GM18520 (cell line): ENCODE results near the gene SKI.
"Not testable (repeated sequence)": the region's sequence is repeated elsewhere in the genome, so short reads cannot be mapped to it uniquely, and the experiment has no call there.

ENCODE experiments used
- ATAC-seq: cut with Tn5 transposase; IDR thresholded peaks from one replicate; pipeline ENCODE4 v1.9.1; 2021; ENCODE audit not compliant: unreplicated experiment

Gene SKI

GRCh38 chr1:2259668-2260402 lies 31.7 kb downstream of the SKI start:
- ATAC-seq = no peak

GRCh38 chr1:2260470-2260869 lies 32.4 kb downstream of the SKI start:
- not testable (repeated sequence) for ATAC-seq

- no peak for ATAC-seq
Observed at GRCh38 chr1:2260917-2261316, 32.8 kb downstream of the SKI start.

DNA sequence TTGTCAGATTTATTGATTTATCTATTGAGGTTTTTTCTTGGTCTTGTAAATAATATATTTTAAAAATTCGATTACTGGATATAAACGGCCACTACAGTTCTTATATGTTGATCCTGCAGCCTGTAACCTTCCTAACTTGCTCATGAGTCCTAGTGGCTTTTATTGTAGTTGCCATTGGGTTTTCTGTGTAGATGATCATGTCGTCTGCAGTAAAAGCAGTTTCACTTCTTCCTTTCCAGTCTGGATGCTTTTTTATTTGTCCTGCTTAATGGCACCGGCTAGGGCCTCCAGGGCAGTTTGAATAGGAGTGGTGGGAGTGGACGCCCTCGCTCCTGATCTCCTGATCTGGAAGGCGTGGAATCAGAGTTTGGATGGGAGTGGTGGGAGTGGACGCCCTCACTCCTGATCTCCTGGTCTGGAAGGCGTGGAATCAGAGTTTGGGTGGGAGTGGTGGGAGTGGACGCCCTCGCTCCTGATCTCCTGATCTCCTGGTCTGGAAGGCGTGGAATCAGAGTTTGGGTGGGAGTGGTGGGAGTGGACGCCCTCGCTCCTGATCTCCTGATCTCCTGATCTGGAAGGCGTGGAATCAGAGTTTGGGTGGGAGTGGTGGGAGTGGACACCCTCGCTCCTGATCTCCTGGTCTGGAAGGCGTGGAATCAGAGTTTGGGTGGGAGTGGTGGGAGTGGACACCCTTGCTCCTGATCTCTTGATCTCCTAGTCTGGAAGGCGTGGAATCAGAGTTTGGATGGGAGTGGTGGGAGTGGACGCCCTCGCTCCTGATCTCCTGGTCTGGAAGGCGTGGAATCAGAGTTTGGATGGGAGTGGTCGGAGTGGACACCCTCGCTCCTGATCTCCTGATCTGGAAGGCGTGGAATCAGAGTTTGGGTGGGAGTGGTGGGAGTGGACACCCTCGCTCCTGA lies 33.6 kb downstream of the SKI start:
- ATAC-seq = not testable (repeated sequence)

- ATAC-seq = no peak
Observed at GRCh38 chr1:2266301-2266975, 38.3 kb downstream of the SKI start.

DNA sequence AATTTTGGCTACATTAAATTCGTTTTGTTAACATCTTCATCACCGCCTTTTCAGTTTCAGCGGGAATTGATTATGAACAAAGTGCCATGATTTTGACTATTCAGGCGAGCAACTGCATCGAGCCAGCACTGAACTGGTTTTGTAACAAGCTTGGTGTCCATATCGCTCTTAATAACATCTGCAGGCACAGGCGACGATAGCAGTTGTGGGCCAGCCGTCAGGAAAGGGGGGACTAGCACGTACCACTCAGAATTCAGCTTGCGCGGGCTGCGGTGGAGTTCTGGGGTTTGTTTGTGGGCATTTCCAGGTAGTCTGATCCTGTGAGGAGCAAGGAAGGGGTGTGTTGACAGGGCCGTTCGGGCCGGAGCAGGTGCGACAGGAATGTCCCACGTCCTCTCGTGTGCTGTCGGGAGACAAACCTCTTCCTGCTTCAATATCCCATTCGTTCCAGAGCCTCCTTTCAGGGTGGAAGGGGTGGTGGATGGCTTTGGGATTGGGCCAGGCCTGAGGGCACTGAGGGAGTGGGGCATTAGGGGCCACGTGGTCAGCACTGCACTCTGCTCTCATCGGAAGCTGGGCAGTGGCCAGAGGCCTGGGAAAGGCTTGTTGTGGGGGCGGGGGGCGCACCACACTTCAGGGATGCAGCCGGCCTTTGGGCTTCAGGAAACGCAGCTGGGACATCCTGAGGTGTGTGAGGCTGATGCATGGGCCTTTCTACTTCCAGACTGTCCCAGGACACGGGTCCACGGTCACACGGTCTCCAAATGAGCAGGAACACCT lies 39.1 kb downstream of the SKI start:
- ATAC-seq = no peak

DNA sequence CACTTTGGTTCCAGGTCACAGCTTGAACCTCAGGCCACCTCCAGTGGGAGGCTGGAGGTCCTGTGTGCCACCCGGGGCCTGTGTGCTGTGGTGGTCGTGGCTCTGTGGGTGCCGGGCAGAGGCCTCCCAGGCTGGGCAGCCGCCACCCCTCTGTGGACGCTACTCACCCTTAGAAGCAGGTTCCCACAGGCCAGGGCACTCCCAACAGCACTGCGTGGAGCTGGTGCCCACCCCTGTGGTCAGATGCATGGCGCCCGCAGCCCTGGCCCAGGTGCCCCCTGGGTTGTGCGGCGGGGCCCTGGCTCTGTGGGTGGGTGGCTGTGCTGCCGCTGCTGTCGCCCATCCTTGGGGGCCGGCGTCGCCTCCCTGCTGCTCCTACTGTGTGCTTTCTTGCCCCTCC lies 39.7 kb downstream of the SKI start:
- ATAC-seq = no peak

- ATAC-seq = no peak
Observed at GRCh38 chr1:2268285-2269056, 40.4 kb downstream of the SKI start.

DNA sequence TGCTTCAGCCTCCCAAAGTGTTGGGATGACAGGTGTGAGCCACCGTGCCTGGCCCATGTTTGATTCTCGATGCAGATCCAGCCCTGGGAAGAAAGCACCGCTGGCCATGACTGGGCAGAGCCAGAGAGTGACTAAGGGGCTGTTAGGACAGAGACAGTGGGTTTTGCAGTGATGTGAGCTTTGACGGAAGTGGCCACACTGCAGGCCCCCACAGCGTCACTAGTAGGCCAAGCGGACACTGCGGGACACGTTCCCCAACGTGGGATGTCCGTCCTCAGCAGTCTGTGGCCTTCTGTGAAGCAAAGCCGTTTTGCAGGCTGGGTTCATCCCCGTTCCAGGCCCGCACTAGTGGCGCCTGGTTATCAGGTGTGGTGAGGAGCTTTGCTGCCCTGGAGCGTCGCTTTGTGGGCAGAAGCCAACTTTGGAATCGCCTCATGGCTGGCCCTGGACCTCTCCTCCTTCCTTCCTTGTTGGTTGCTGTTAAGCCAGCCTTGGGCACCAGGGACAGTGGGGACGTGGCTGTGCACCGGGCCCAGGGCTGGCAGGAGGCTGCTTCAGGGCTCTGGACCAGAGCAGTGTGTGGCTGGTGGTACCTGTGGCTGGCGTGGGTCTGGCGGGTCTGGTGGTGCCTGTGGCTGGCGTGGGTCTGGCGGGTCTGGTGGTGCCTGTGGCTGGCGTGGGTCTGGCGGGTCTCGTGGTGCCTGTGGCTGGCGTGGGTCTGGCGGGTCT lies 41.2 kb downstream of the SKI start:
- ATAC-seq = no peak

- ATAC-seq = no peak
Observed at GRCh38 chr1:2269922-2270259, 41.8 kb downstream of the SKI start.

DNA sequence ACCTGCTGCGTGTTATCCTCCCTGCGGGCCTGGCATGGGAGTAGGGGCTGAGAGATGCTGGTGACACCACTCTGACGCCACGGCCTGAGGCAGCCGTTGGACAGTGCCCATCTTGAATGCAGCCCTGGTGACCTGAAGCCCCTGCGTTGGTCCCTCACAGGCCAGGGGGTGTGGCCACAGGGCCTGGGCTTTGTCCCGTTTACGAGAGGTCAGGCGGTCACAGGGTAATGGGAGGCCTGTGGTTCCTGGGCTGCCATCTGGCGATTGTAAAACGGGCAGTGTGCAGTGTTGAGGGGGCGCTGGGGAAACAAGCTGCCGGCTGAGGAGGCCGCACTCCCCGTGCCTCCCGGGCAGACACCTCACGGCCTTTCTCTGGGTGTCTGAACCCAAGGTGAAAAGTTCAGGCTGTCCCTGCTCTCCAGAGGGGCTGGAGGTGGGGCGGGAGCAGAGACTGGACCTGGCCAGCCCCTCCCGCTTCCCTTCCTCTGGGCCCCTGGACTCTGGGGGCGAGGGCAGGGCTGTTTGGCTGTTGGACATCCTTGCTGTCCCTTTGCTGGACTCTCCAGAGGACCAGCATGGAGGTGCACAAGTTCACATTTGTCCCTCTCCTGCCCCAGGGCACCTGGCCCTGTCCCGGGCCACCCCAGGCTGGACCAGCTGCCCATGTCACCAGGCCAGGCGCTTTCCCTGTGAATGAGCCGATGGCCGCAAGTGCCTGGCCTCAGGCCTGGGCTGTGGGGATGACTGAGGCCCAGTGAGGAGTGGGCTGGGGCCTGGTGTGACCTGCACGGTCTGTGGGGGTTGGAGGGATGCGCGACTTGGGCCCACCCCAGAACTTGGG lies 42.4 kb downstream of the SKI start:
- no peak for ATAC-seq

- ATAC-seq = no peak
Observed at GRCh38 chr1:2271211-2271721, 43.1 kb downstream of the SKI start.

DNA sequence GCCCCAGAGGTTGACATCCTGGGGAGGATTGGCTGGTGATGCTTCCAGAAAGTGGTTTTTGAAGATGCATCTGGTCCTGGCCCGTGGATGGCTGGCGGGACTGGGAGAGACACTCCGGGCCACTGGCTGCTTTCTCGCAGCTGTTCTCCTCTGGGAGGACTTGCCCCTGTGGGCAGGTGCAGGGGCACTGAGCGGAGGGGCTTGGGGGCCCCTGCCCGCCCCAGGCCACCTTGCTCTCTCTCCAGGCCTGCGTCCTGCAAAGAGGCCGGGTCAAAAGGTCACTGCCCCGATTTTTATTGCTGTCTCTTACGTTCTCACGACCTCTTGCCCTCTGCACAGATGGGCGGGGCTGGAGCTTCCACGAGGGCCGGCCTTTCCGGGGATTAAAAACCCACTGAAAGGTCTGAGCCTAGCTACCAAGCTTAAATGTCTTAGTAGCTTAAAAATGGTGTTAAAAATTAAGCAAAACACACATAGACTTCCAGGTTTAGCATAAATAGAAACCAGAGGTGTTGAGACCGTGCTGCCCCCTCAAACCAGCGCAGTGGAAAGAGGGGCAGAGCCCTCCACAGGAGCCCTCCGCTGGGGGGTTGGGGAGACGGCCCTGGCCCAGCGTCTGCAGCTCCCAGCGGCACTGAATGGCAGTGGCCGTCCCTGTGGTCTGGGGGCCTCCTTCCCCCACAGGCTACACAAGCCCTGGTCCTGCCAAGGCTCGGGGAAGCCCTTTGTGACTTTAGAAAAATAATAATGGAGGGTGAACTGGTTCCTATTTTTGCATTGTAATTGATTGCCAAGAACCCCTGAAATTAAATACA lies 43.9 kb downstream of the SKI start:
- ATAC-seq = no peak

DNA sequence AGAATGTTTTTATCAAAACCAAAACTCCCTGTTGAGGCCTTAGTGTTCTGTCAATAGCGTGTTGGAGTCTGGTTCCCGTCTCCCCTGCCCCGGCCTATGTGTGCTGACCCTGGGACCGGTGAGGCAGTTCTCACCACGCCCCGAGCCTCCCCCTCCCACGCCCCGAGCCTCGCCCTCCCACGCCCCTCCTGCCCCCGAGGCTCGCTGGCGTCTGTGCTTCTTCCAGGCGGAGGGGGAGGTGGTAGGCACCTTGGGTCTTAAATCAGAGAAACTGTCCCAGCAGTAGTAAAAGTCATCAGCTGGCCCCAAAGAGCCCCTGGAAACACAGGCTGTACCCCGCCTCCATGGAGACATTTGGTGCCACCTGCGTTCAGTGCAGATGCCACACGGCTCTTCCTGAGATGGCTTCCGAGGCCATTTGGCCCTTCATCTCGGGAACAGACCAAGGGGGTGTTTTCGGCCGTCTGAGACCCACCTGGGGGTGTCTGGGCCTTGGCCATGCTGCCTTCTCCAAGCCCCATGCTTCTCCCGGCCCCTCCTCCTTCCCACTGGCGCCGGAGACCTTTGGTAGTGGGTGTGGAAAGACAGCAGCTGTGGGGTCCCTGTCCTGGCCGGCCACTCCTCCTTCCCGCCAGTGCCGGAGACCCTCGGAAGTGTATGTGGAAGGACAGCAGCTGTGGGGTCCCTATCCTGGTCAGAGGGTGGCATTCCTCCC lies 44.7 kb downstream of the SKI start:
- no peak for ATAC-seq

GRCh38 chr1:2273401-2274090 lies 45.4 kb downstream of the SKI start:
- no peak for ATAC-seq

GRCh38 chr1:2274231-2274928 lies 46.3 kb downstream of the SKI start:
- ATAC-seq = no peak
